K562 (cell line): Measurements from ENCODE around the gene TINAGL1.
A peak's percentile ranks its signal among the peaks of the same experiment; 100 is the strongest.

Source experiments
- CEBPB ChIP-seq: fragments of 450-650 bp; IDR thresholded peaks from 2 replicates; pipeline ENCODE4 v1.6.1; 2016; ENCODE audit warnings: missing genetic modification characterization, missing compliant biosample characterization
- CHD2 ChIP-seq: IDR thresholded peaks from 2 replicates; pipeline ENCODE4 v1.6.1; 2011; ENCODE audit warnings: low read depth, low read length
- CSDE1 ChIP-seq, 2 experiments: fragments of 450-650 bp; IDR thresholded peaks; 2 replicates each; pipeline ENCODE4 v1.6.1; 2016; ENCODE audit warnings: mild to moderate bottlenecking in 1 of 2
- HLTF ChIP-seq: fragments of 450-650 bp; IDR thresholded peaks from 2 replicates; pipeline ENCODE4 v1.6.1; 2016
- KLF16 ChIP-seq: IDR thresholded peaks from 2 replicates; pipeline ENCODE4 v1.6.1; 2016; ENCODE audit warnings: antibody characterized with exemption
- POLR2A ChIP-seq: fragments of 450-650 bp; conservative IDR thresholded peaks from 2 replicates; pipeline ENCODE4 v1.6.1; 2016
- PRPF4 ChIP-seq: fragments of 200-400 bp; formaldehyde crosslinking; IDR thresholded peaks from one replicate; pipeline ENCODE4 v1.6.1; 2017; ENCODE audit warnings: low read length, low read depth, mild to moderate bottlenecking; ENCODE audit not compliant: insufficient read depth, poor library complexity, severe bottlenecking
- SRSF9 ChIP-seq: fragments of 200-400 bp; formaldehyde crosslinking; IDR thresholded peaks from 2 replicates; pipeline ENCODE4 v1.6.1; 2017; ENCODE audit warnings: low read depth, low read length, borderline replicate concordance
- ZBTB33 ChIP-seq: sonication (generic); formaldehyde crosslinking; IDR thresholded peaks from 2 replicates; pipeline ENCODE4 v1.8.1; 2023; ENCODE audit warnings: mild to moderate bottlenecking, missing genetic modification reagents
- ZFX ChIP-seq: sonication (generic); formaldehyde crosslinking; IDR thresholded peaks from 2 replicates; pipeline ENCODE4 v1.8.0; 2022; ENCODE audit warnings: mild to moderate bottlenecking, missing genetic modification reagents, moderate library complexity
- ZNF695 ChIP-seq: fragments of 450-650 bp; formaldehyde crosslinking; IDR thresholded peaks from 2 replicates; pipeline ENCODE4 v1.4.0; 2020; ENCODE audit warnings: mild to moderate bottlenecking, moderate library complexity
- ZZZ3 ChIP-seq: fragments of 450-650 bp; IDR thresholded peaks from 2 replicates; pipeline ENCODE4 v1.6.1; 2016; ENCODE audit warnings: antibody characterized with exemption, mild to moderate bottlenecking, moderate library complexity
- TF ChIP-seq, protein P1 (sequence below), 3 experiments: IDR thresholded peaks in 2 of 3; conservative IDR thresholded peaks in 1 of 3; 2 replicates each; pipeline ENCODE4 v1.5.1; 2011 to 2012; ENCODE audit warnings: low read length in 3 of 3, mild to moderate bottlenecking in 3 of 3, control low read depth in 2 of 3, improper control_type of control experiment in 1 of 3, inconsistent platforms in 1 of 3, low read depth in 1 of 3, mixed read lengths in 1 of 3, moderate library complexity in 1 of 3; ENCODE audit not compliant: insufficient read depth in 2 of 3
- TF ChIP-seq, protein P2 (sequence below): IDR thresholded peaks from 2 replicates; pipeline ENCODE4 v1.6.1; 2012; ENCODE audit warnings: low read depth, low read length, improper control_type of control experiment, borderline replicate concordance

GRCh38 chr1:31633117-31633516 lies 56.8 kb downstream of the TINAGL1 start:
- TF ChIP-seq CSDE1 (IDR thresholded peaks at IDR 0.05) (no peak), KLF16 (no peak), SRSF9 (no peak), HLTF (no peak), CHD2 (no peak), POLR2A (no peak), ZFX (peak; percentile 75), ZBTB33 (CRISPR knock-in tag) (no peak), ZNF695 (CRISPR knock-in tag) (no peak), PRPF4 (no peak), ZZZ3 (no peak), CEBPB (no peak)
- TF ChIP-seq, protein P1, sequence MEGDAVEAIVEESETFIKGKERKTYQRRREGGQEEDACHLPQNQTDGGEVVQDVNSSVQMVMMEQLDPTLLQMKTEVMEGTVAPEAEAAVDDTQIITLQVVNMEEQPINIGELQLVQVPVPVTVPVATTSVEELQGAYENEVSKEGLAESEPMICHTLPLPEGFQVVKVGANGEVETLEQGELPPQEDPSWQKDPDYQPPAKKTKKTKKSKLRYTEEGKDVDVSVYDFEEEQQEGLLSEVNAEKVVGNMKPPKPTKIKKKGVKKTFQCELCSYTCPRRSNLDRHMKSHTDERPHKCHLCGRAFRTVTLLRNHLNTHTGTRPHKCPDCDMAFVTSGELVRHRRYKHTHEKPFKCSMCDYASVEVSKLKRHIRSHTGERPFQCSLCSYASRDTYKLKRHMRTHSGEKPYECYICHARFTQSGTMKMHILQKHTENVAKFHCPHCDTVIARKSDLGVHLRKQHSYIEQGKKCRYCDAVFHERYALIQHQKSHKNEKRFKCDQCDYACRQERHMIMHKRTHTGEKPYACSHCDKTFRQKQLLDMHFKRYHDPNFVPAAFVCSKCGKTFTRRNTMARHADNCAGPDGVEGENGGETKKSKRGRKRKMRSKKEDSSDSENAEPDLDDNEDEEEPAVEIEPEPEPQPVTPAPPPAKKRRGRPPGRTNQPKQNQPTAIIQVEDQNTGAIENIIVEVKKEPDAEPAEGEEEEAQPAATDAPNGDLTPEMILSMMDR (IDR thresholded peaks at IDR 0.05 in 2 of 3, conservative IDR thresholded peaks at IDR 0.05 in 1 of 3; ENCODE audit: insufficient read depth in 2 of 3, low read depth in 1 of 3, low read length in 3 of 3) = peak; percentile 76 to 92 (median 78)
- TF ChIP-seq, protein P2, sequence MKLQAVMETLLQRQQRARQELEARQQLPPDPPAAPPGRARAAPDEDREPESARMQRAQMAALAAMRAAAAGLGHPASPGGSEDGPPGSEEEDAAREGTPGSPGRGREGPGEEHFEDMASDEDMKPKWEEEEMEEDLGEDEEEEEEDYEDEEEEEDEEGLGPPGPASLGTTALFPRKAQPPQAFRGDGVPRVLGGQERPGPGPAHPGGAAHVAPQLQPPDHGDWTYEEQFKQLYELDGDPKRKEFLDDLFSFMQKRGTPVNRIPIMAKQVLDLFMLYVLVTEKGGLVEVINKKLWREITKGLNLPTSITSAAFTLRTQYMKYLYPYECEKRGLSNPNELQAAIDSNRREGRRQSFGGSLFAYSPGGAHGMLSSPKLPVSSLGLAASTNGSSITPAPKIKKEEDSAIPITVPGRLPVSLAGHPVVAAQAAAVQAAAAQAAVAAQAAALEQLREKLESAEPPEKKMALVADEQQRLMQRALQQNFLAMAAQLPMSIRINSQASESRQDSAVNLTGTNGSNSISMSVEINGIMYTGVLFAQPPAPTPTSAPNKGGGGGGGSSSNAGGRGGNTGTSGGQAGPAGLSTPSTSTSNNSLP = no peak
